OCI-LY3 (cell line): Measurements from ENCODE around the gene NOVA1.

Experiments
- H2AFZ ChIP-seq: fragments of 200-600, 300-600 bp; shearing (Covaris generic); 2 replicates; pipeline ENCODE4 v1.6.0; 2014; ENCODE audit warnings: antibody characterized with exemption, low read depth, low read length
- H3K27ac ChIP-seq: fragments of 200-600, 300-600 bp; sonication (generic); 2 replicates; pipeline ENCODE4 v1.5.1; 2014; ENCODE audit warnings: mild to moderate bottlenecking, low read length, moderate library complexity, mixed read lengths
- H3K27me3 ChIP-seq: fragments of 200-600, 300-600 bp; sonication (generic); 2 replicates; pipeline ENCODE4 v1.6.1; 2014; ENCODE audit warnings: low read depth, low read length, mixed read lengths
- H3K36me3 ChIP-seq: fragments of 200-600, 300-600 bp; sonication (generic); replicated peaks from 2 replicates; pipeline ENCODE3; 2014; ENCODE audit warnings: low read depth, low read length, mixed read lengths
- H3K4me1 ChIP-seq: fragments of 300-600, 200-600 bp; sonication (generic); 2 replicates; pipeline ENCODE4 v1.6.1; 2014; ENCODE audit warnings: low read length, mixed read lengths
- H3K4me2 ChIP-seq: fragments of 200-600, 300-600 bp; sonication (generic); 2 replicates; pipeline ENCODE4 v1.6.1; 2014; ENCODE audit warnings: low read length, mixed read lengths
- H3K4me3 ChIP-seq: fragments of 300-600, 200-600 bp; sonication (generic); 2 replicates; pipeline ENCODE4 v1.5.1; 2014; ENCODE audit warnings: antibody characterized with exemption, mild to moderate bottlenecking, low read length, moderate library complexity
- H3K79me2 ChIP-seq: fragments of 300-600, 200-600 bp; shearing (Covaris generic); 2 replicates; pipeline ENCODE4 v1.6.1; 2014; ENCODE audit warnings: mild to moderate bottlenecking, low read length, mixed read lengths
- H3K9ac ChIP-seq: fragments of 300-600, 200-600 bp; shearing (Covaris generic); 2 replicates; pipeline ENCODE4 v1.6.0; 2014; ENCODE audit warnings: mild to moderate bottlenecking, low read length, moderate library complexity
- H3K9me3 ChIP-seq: fragments of 200-600, 300-600 bp; shearing (Covaris generic); 2 replicates; pipeline ENCODE4 v1.6.1; 2014; ENCODE audit warnings: low read length, mixed read lengths; ENCODE audit not compliant: insufficient read depth
- H4K20me1 ChIP-seq: fragments of 200-600, 300-600 bp; sonication (generic); 2 replicates; pipeline ENCODE4 v1.6.1; 2016; ENCODE audit warnings: low read length, mixed read lengths; ENCODE audit not compliant: insufficient read depth
- CTCF ChIP-seq: fragments of 200-600, 300-600 bp; sonication (generic); IDR thresholded peaks from 2 replicates; pipeline ENCODE4 v1.5.1; 2014; ENCODE audit warnings: antibody characterized with exemption, low read length, low read depth
- EZH2phosphoT487 ChIP-seq: fragments of 200-600 bp; shearing (Covaris generic); IDR thresholded peaks from 2 replicates; pipeline ENCODE4 v1.6.1; 2018; ENCODE audit warnings: antibody characterized with exemption, mixed run types, low read depth

The NOVA1 gene

GRCh38 chr14:26486922-26487321, 110.9 kb downstream of the NOVA1 start:
- Histone ChIP-seq H3K4me1 (no peaks in the 10 kb centered on the region), H3K27ac (no peak overlapping the region), H3K36me3 (no peaks in the 10 kb centered on the region), H3K4me3 (no peak overlapping the region), H3K27me3 (no peaks in the 10 kb centered on the region), H3K79me2 (no peaks in the 10 kb centered on the region), H3K9me3 (no peaks in the 10 kb centered on the region), H2AFZ (no peak overlapping the region), H4K20me1 (no peaks in the 10 kb centered on the region), H3K4me2 (no peak overlapping the region), H3K9ac (no peak overlapping the region)
- no peak for TF ChIP-seq EZH2phosphoT487
- TF ChIP-seq CTCF, result no peak

GRCh38 chr14:26484562-26484961, 113.3 kb downstream of the NOVA1 start:
- 0 out of 2 replicates have a peak overlapping the region, but pooled peaks have one; percentile 39 for H2AFZ ChIP-seq
- TF ChIP-seq CTCF (no peak), EZH2phosphoT487 (no peak)
- no peak overlapping the region for H3K9ac ChIP-seq
- H3K9me3 ChIP-seq, result no peaks in the 10 kb centered on the region
- H3K4me1 ChIP-seq, result no peaks in the 10 kb centered on the region
- no peaks in the 10 kb centered on the region for H4K20me1 ChIP-seq
- H3K4me2 ChIP-seq, result no peak overlapping the region
- no peaks in the 10 kb centered on the region for H3K79me2 ChIP-seq
- H3K36me3 ChIP-seq, result no peaks in the 10 kb centered on the region
- no peak overlapping the region for H3K27ac ChIP-seq
- no peaks in the 10 kb centered on the region for H3K27me3 ChIP-seq
- no peak overlapping the region for H3K4me3 ChIP-seq

GRCh38 chr14:26478967-26479366, 118.9 kb downstream of the NOVA1 start:
- Histone ChIP-seq H2AFZ (no peak overlapping the region), H3K27me3 (no peaks in the 10 kb centered on the region), H3K4me1 (no peaks in the 10 kb centered on the region), H4K20me1 (no peaks in the 10 kb centered on the region), H3K36me3 (no peaks in the 10 kb centered on the region), H3K4me2 (no peak overlapping the region), H3K9ac (no peak overlapping the region), H3K4me3 (no peak overlapping the region), H3K9me3 (no peaks in the 10 kb centered on the region), H3K27ac (no peak overlapping the region), H3K79me2 (no peaks in the 10 kb centered on the region)
- TF ChIP-seq EZH2phosphoT487 (no peak), CTCF (no peak)

- H3K9ac ChIP-seq, result no peak overlapping the region
- H3K4me2 ChIP-seq, result no peak overlapping the region
- no peaks in the 10 kb centered on the region for H3K36me3 ChIP-seq
Observed at GRCh38 chr14:26466862-26467261, 131.0 kb downstream of the NOVA1 start.

More at GRCh38 chr14:26466862-26467261, 131.0 kb downstream of the NOVA1 start:
- Histone ChIP-seq H3K79me2 (no peaks in the 10 kb centered on the region), H3K4me1 (no peaks in the 10 kb centered on the region), H3K27ac (no peak overlapping the region), H3K9me3 (no peaks in the 10 kb centered on the region), H3K4me3 (no peak overlapping the region), H3K27me3 (no peaks in the 10 kb centered on the region), H4K20me1 (no peaks in the 10 kb centered on the region), H2AFZ (no peak overlapping the region)
- no peak for TF ChIP-seq EZH2phosphoT487
- no peak for TF ChIP-seq CTCF
